HepG2 (cell line): ENCODE data around the gene PSMB10. TPM values are rescaled to one million over a fixed set of nuclear protein-coding genes. Genes with fewer than 3 reads are reported as not detected.

ENCODE experiments used
- ARID2 ChIP-seq: sonication (generic); formaldehyde crosslinking; IDR thresholded peaks from 2 replicates; pipeline ENCODE4 v1.8.1; 2022; ENCODE audit warnings: mild to moderate bottlenecking, missing genetic modification reagents, borderline replicate concordance
- CBFB ChIP-seq: sonication (generic); formaldehyde crosslinking; IDR thresholded peaks from 2 replicates; pipeline ENCODE4 v1.4.0; 2020; ENCODE audit warnings: missing genetic modification reagents
- CBX1 ChIP-seq: IDR thresholded peaks from one replicate; pipeline ENCODE4 v1.6.1; 2016; ENCODE audit warnings: antibody characterized with exemption, low read depth
- GFI1 ChIP-seq: sonication (generic); formaldehyde crosslinking; IDR thresholded peaks from 2 replicates; pipeline ENCODE4 v1.5.0; 2020; ENCODE audit warnings: missing genetic modification reagents, mild to moderate bottlenecking, borderline replicate concordance
- HNF4A ChIP-seq: sonication (generic); formaldehyde crosslinking; IDR thresholded peaks from 2 replicates; pipeline ENCODE4 v1.4.0; 2020; ENCODE audit warnings: missing genetic modification reagents
- REPIN1 ChIP-seq: sonication (generic); formaldehyde crosslinking; IDR thresholded peaks from 2 replicates; pipeline ENCODE4 v1.8.0; 2022; ENCODE audit warnings: missing genetic modification reagents, low read depth, mild to moderate bottlenecking, borderline replicate concordance
- SP140L ChIP-seq: sonication (generic); formaldehyde crosslinking; IDR thresholded peaks from 2 replicates; pipeline ENCODE4 v1.4.0; 2020; ENCODE audit warnings: missing genetic modification reagents, borderline replicate concordance
- THAP9 ChIP-seq: sonication (generic); formaldehyde crosslinking; IDR thresholded peaks from 2 replicates; pipeline ENCODE4; 2020; ENCODE audit warnings: missing genetic modification reagents, mild to moderate bottlenecking, borderline replicate concordance
- XRCC5 ChIP-seq: fragments of 200-400 bp; formaldehyde crosslinking; optimal IDR thresholded peaks from 2 replicates; pipeline ENCODE3; 2017; ENCODE audit warnings: mild to moderate bottlenecking, low read length
- YY1 ChIP-seq: IDR thresholded peaks from 2 replicates; pipeline ENCODE4 v1.6.1; 2011; ENCODE audit warnings: low read length, low read depth, moderate library complexity, mild to moderate bottlenecking; ENCODE audit not compliant: insufficient read depth, insufficient replicate concordance
- ZNF121 ChIP-seq: sonication (generic); formaldehyde crosslinking; IDR thresholded peaks from 2 replicates; pipeline ENCODE4 v1.5.0; 2020; ENCODE audit warnings: mild to moderate bottlenecking, missing genetic modification reagents
- ZNF232 ChIP-seq: sonication (generic); formaldehyde crosslinking; IDR thresholded peaks from 2 replicates; pipeline ENCODE4 v1.4.0; 2020; ENCODE audit warnings: missing genetic modification reagents, borderline replicate concordance
- ZNF414 ChIP-seq: sonication (generic); formaldehyde crosslinking; IDR thresholded peaks from 2 replicates; pipeline ENCODE4 v1.5.0; 2020; ENCODE audit warnings: missing genetic modification reagents
- ZNF432 ChIP-seq: sonication (generic); formaldehyde crosslinking; IDR thresholded peaks from 2 replicates; pipeline ENCODE4 v1.5.0; 2020; ENCODE audit warnings: missing genetic modification reagents, mild to moderate bottlenecking, borderline replicate concordance
- ZNF777 ChIP-seq: sonication (generic); formaldehyde crosslinking; IDR thresholded peaks from 2 replicates; pipeline ENCODE4 v1.4.0; 2020; ENCODE audit warnings: missing genetic modification reagents
- polyA plus RNA-seq, 8 experiments: library from polyadenylated mRNA; depleted of rRNA in 3 of 8; stranded (reverse) in 7 of 8; unstranded in 1 of 8; fragments of >200 nt; fragmentation: Illumina TruSeq in 4 of 8; extraction: Trizol in 4 of 8; gene quantifications; 2 replicates each; pipeline versions ENCODE4 v1.2.1 to v1.2.3, GENCODE V29; 2011 to 2016; ENCODE audit warnings: low read depth in 4 of 8, missing spikeins in 1 of 8, mixed read lengths in 1 of 8; ENCODE audit not compliant: insufficient read depth in 1 of 8
- total RNA-seq, 5 experiments: library from RNA; depleted of rRNA; stranded (reverse); fragments of >200 nt; fragmentation: Illumina TruSeq; extraction: Trizol; gene quantifications; 2 replicates each; pipeline ENCODE4 v1.2.3, GENCODE V29; 2016; ENCODE audit warnings: low read depth in 1 of 5
- TF ChIP-seq, protein P1 (sequence below): fragments of 450-650 bp; IDR thresholded peaks from 2 replicates; pipeline ENCODE4 v1.6.1; 2016
- TF ChIP-seq, protein P2 (sequence below): sonication (generic); formaldehyde crosslinking; IDR thresholded peaks from 2 replicates; pipeline ENCODE4 v1.5.0; 2020; ENCODE audit warnings: missing genetic modification reagents
- TF ChIP-seq, protein P3 (sequence below): sonication (generic); formaldehyde crosslinking; IDR thresholded peaks from 2 replicates; pipeline ENCODE4 v1.9.0; 2021; ENCODE audit warnings: missing genetic modification reagents, borderline replicate concordance
- TF ChIP-seq, protein P4 (sequence below): sonication (generic); formaldehyde crosslinking; IDR thresholded peaks from 2 replicates; pipeline ENCODE4 v1.4.0; 2020; ENCODE audit warnings: low read depth, mild to moderate bottlenecking, missing genetic modification reagents

The PSMB10 gene
- total and polyA plus RNA-seq, 2 of the 13 experiments (the other 11 are each of a cell fraction or from before 2014, with no cell fraction given) = 12.7 to 65.9 TPM

DNA sequence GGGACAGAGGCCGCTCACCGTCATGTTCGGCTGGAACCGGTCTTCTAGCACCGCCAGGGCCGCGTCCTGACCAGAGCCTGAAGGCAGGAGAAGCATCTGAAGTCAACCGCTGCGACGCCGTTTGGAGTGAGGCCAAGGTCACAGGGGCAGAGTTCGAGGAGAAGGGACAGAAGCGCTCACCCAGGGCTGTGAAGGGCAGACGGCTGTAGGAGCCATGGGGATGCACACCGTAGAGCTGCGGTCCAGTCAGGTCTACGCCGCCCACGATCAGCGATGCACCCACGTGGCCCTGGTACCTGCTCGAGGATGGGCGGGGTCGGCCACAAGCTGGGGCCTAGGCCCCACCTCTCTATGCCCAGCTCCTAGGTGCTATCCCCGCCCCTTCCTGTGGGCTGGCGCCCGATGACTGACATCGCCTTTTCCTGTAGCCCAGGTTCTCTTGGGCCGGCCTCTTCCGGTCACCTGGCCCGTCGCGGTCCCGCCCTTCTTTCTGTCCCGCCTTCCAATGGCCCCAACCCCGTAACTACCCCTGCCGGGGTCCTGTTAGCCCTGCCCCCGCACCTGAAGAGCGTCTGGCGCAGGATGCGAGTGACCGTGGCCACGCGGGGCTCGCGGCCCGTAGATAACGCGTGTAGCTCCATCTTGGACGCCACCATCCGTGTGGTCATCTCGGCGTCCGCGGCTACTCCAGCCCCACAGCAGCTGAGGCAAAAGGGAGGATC lies 1.1 kb downstream of the PSMB10 start (continued):
- TF ChIP-seq, protein P1, sequence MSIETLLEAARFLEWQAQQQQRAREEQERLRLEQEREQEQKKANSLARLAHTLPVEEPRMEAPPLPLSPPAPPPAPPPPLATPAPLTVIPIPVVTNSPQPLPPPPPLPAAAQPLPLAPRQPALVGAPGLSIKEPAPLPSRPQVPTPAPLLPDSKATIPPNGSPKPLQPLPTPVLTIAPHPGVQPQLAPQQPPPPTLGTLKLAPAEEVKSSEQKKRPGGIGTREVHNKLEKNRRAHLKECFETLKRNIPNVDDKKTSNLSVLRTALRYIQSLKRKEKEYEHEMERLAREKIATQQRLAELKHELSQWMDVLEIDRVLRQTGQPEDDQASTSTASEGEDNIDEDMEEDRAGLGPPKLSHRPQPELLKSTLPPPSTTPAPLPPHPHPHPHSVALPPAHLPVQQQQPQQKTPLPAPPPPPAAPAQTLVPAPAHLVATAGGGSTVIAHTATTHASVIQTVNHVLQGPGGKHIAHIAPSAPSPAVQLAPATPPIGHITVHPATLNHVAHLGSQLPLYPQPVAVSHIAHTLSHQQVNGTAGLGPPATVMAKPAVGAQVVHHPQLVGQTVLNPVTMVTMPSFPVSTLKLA = peak; percentile 95
- TF ChIP-seq, protein P2, sequence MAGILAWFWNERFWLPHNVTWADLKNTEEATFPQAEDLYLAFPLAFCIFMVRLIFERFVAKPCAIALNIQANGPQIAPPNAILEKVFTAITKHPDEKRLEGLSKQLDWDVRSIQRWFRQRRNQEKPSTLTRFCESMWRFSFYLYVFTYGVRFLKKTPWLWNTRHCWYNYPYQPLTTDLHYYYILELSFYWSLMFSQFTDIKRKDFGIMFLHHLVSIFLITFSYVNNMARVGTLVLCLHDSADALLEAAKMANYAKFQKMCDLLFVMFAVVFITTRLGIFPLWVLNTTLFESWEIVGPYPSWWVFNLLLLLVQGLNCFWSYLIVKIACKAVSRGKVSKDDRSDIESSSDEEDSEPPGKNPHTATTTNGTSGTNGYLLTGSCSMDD (CRISPR knock-in tag) = no peak
- peak; percentile 81; the same call in 1 of the 2 replicates for TF ChIP-seq THAP9 (CRISPR knock-in tag)
- peak; percentile 8; the same call in 1 of the 2 replicates for TF ChIP-seq ZNF121
- no peak for TF ChIP-seq ZNF432 (CRISPR knock-in tag)
- TF ChIP-seq, protein P3, sequence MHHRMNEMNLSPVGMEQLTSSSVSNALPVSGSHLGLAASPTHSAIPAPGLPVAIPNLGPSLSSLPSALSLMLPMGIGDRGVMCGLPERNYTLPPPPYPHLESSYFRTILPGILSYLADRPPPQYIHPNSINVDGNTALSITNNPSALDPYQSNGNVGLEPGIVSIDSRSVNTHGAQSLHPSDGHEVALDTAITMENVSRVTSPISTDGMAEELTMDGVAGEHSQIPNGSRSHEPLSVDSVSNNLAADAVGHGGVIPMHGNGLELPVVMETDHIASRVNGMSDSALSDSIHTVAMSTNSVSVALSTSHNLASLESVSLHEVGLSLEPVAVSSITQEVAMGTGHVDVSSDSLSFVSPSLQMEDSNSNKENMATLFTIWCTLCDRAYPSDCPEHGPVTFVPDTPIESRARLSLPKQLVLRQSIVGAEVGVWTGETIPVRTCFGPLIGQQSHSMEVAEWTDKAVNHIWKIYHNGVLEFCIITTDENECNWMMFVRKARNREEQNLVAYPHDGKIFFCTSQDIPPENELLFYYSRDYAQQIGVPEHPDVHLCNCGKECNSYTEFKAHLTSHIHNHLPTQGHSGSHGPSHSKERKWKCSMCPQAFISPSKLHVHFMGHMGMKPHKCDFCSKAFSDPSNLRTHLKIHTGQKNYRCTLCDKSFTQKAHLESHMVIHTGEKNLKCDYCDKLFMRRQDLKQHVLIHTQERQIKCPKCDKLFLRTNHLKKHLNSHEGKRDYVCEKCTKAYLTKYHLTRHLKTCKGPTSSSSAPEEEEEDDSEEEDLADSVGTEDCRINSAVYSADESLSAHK = no peak
- TF ChIP-seq XRCC5 = peak; percentile 78
- no peak; the same call in 1 of the 2 replicates for TF ChIP-seq ARID2 (CRISPR knock-in tag)
- TF ChIP-seq CBX1 = peak; percentile 73
- TF ChIP-seq REPIN1 (CRISPR knock-in tag) = peak; percentile 94
- no peak; the same call in 1 of the 2 replicates for TF ChIP-seq GFI1 (CRISPR knock-in tag)
- TF ChIP-seq HNF4A (CRISPR knock-in tag) = peak; percentile 55
- TF ChIP-seq CBFB (CRISPR knock-in tag) = peak; percentile 15; the same call in 1 of the 2 replicates
- TF ChIP-seq, protein P4, sequence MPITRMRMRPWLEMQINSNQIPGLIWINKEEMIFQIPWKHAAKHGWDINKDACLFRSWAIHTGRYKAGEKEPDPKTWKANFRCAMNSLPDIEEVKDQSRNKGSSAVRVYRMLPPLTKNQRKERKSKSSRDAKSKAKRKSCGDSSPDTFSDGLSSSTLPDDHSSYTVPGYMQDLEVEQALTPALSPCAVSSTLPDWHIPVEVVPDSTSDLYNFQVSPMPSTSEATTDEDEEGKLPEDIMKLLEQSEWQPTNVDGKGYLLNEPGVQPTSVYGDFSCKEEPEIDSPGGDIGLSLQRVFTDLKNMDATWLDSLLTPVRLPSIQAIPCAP (CRISPR knock-in tag) = no peak
- peak; percentile 93 for TF ChIP-seq ZNF232 (CRISPR knock-in tag)
- TF ChIP-seq ZNF777 (CRISPR knock-in tag) = peak; percentile 36
- TF ChIP-seq YY1 = peak; percentile 83
- 0 out of 2 replicates have a peak, but pooled peaks have one; percentile 45 for TF ChIP-seq SP140L (CRISPR knock-in tag)
- TF ChIP-seq ZNF414 (CRISPR knock-in tag) = no peak
